Measurements from ENCODE around the gene EID3.
"Not testable (repeated sequence)": the region's sequence is repeated elsewhere in the genome, so short reads cannot be mapped to it uniquely, and the experiment has no call there.

The EID3 gene

GRCh38 chr12:104290320-104290719, 13.2 kb upstream of the EID3 start:
- DNase-seq: no peak

- DNase-seq: no peak
Observed at GRCh38 chr12:104290855-104291254, 12.7 kb upstream of the EID3 start.

GRCh38 chr12:104291867-104292524, 11.5 kb upstream of the EID3 start:
- DNase-seq: no peak

GRCh38 chr12:104292872-104293794, 10.4 kb upstream of the EID3 start:
- DNase-seq: no peak

GRCh38 chr12:104294158-104294859, 9.2 kb upstream of the EID3 start:
- DNase-seq: not testable (repeated sequence)

GRCh38 chr12:104294927-104295668, 8.4 kb upstream of the EID3 start:
- DNase-seq: no peak

- DNase-seq: no peak
Observed at GRCh38 chr12:104295954-104296353, 7.6 kb upstream of the EID3 start.

- DNase-seq: no peak
Observed at GRCh38 chr12:104296718-104297117, 6.8 kb upstream of the EID3 start.

- DNase-seq: no peak
Observed at GRCh38 chr12:104297477-104298113, 5.9 kb upstream of the EID3 start.

GRCh38 chr12:104299842-104300481, 3.6 kb upstream of the EID3 start:
- DNase-seq: no peak

- no peak for DNase-seq
Observed at GRCh38 chr12:104304261-104305009, 896 bp downstream of the EID3 start.

GRCh38 chr12:104305349-104305748, 1.8 kb downstream of the EID3 start:
- DNase-seq: no peak

- DNase-seq: no peak
Observed at GRCh38 chr12:104306376-104306775, 2.8 kb downstream of the EID3 start.

- DNase-seq: no peak
Observed at GRCh38 chr12:104306943-104307654, 3.6 kb downstream of the EID3 start.

GRCh38 chr12:104307655-104308000, 4.1 kb downstream of the EID3 start:
- no peak for DNase-seq

GRCh38 chr12:104309446-104309993, 6.0 kb downstream of the EID3 start:
- no peak for DNase-seq

GRCh38 chr12:104310751-104311633, 7.5 kb downstream of the EID3 start:
- no peak for DNase-seq

- no peak for DNase-seq
Observed at GRCh38 chr12:104312202-104312601, 8.7 kb downstream of the EID3 start.

- no peak for DNase-seq
Observed at GRCh38 chr12:104312654-104313053, 9.1 kb downstream of the EID3 start.
